ENCODE measurements around the gene ANKRD50.
A peak's percentile ranks its signal among the peaks of the same experiment; 100 is the strongest.

ANKRD50 gene

GRCh38 chr4:124696182-124696581 is 16.4 kb downstream of the ANKRD50 start:
- TF ChIP-seq JUND (IDR thresholded peaks at IDR 0.05; ENCODE audit: low read depth): no peak
- DNase-seq (ENCODE audit: low read depth in 1 of 2, low spot score in 1 of 2): no peak
- in situ Hi-C loops (cut with HindIII; ENCODE audit: low pct_unique_long_range_greater_than_20kb, low sequenced_read_pairs): no loop called here

GRCh38 chr4:124694946-124695598 is 17.5 kb downstream of the ANKRD50 start:
- in situ Hi-C loops (cut with HindIII; ENCODE audit: low pct_unique_long_range_greater_than_20kb, low sequenced_read_pairs): no loop called here
- DNase-seq (ENCODE audit: low read depth in 1 of 2, low spot score in 1 of 2): peak in 1 of 2 experiments; percentile 10
- no peak for TF ChIP-seq JUND (IDR thresholded peaks at IDR 0.05; ENCODE audit: low read depth)

GRCh38 chr4:124694306-124694705 is 18.2 kb downstream of the ANKRD50 start:
- TF ChIP-seq JUND (IDR thresholded peaks at IDR 0.05; ENCODE audit: low read depth): no peak
- in situ Hi-C loops (cut with HindIII; ENCODE audit: low pct_unique_long_range_greater_than_20kb, low sequenced_read_pairs): no loop called here
- DNase-seq (ENCODE audit: low read depth in 1 of 2, low spot score in 1 of 2): peak; percentile 11 to 56

- TF ChIP-seq JUND (IDR thresholded peaks at IDR 0.05; ENCODE audit: low read depth): no peak
- in situ Hi-C loops (cut with HindIII; ENCODE audit: low pct_unique_long_range_greater_than_20kb, low sequenced_read_pairs): no loop called here
- no peak for DNase-seq (ENCODE audit: low read depth in 1 of 2, low spot score in 1 of 2)
These were observed 20.7 kb downstream of the ANKRD50 start for GRCh38 chr4:124691801-124692200.

- in situ Hi-C loops (cut with HindIII; ENCODE audit: low pct_unique_long_range_greater_than_20kb, low sequenced_read_pairs): no loop called here
- no peak for DNase-seq (ENCODE audit: low read depth in 1 of 2, low spot score in 1 of 2)
- no peak for TF ChIP-seq JUND (IDR thresholded peaks at IDR 0.05; ENCODE audit: low read depth)
These were observed 26.3 kb downstream of the ANKRD50 start for GRCh38 chr4:124686279-124686678.

GRCh38 chr4:124685851-124686250 is 26.7 kb downstream of the ANKRD50 start:
- TF ChIP-seq JUND (IDR thresholded peaks at IDR 0.05; ENCODE audit: low read depth): no peak
- in situ Hi-C loops (cut with HindIII; ENCODE audit: low pct_unique_long_range_greater_than_20kb, low sequenced_read_pairs): no loop called here
- DNase-seq (ENCODE audit: low read depth in 1 of 2, low spot score in 1 of 2): no peak

- DNase-seq (ENCODE audit: low read depth in 1 of 2, low spot score in 1 of 2): no peak
- in situ Hi-C loops (cut with HindIII; ENCODE audit: low pct_unique_long_range_greater_than_20kb, low sequenced_read_pairs): no loop called here
- no peak for TF ChIP-seq JUND (IDR thresholded peaks at IDR 0.05; ENCODE audit: low read depth)
These were observed 28.2 kb downstream of the ANKRD50 start for GRCh38 chr4:124684301-124684700.

- in situ Hi-C loops (cut with HindIII; ENCODE audit: low pct_unique_long_range_greater_than_20kb, low sequenced_read_pairs): no loop called here
- no peak for TF ChIP-seq JUND (IDR thresholded peaks at IDR 0.05; ENCODE audit: low read depth)
- no peak for DNase-seq (ENCODE audit: low read depth in 1 of 2, low spot score in 1 of 2)
These were observed 30.1 kb downstream of the ANKRD50 start for GRCh38 chr4:124682384-124682783.

GRCh38 chr4:124666496-124666895 is 46.0 kb downstream of the ANKRD50 start:
- no peak for TF ChIP-seq JUND (IDR thresholded peaks at IDR 0.05; ENCODE audit: low read depth)

GRCh38 chr4:124658795-124659194 is 53.7 kb downstream of the ANKRD50 start:
- in situ Hi-C loops (cut with HindIII; ENCODE audit: low pct_unique_long_range_greater_than_20kb, low sequenced_read_pairs): no loop called here
- no peak for DNase-seq (ENCODE audit: low read depth in 1 of 2, low spot score in 1 of 2)
- TF ChIP-seq JUND (IDR thresholded peaks at IDR 0.05; ENCODE audit: low read depth): no peak

More at GRCh38 chr4:124666496-124666895, 46.0 kb downstream of the ANKRD50 start:
- DNase-seq (ENCODE audit: low read depth in 1 of 2, low spot score in 1 of 2): no peak
- in situ Hi-C loops (cut with HindIII; ENCODE audit: low pct_unique_long_range_greater_than_20kb, low sequenced_read_pairs): no loop called here

- no peak for DNase-seq (ENCODE audit: low read depth in 1 of 2, low spot score in 1 of 2)
- TF ChIP-seq JUND (IDR thresholded peaks at IDR 0.05; ENCODE audit: low read depth): no peak
- in situ Hi-C loops (cut with HindIII; ENCODE audit: low pct_unique_long_range_greater_than_20kb, low sequenced_read_pairs): no loop called here
These were observed 61.9 kb downstream of the ANKRD50 start for GRCh38 chr4:124650614-124651013.

GRCh38 chr4:124647599-124647998 is 64.9 kb downstream of the ANKRD50 start:
- TF ChIP-seq JUND (IDR thresholded peaks at IDR 0.05; ENCODE audit: low read depth): no peak
- in situ Hi-C loops (cut with HindIII; ENCODE audit: low pct_unique_long_range_greater_than_20kb, low sequenced_read_pairs): no loop called here
- no peak for DNase-seq (ENCODE audit: low read depth in 1 of 2, low spot score in 1 of 2)

- in situ Hi-C loops (cut with HindIII; ENCODE audit: low pct_unique_long_range_greater_than_20kb, low sequenced_read_pairs): no loop called here
- no peak for DNase-seq (ENCODE audit: low read depth in 1 of 2, low spot score in 1 of 2)
- no peak for TF ChIP-seq JUND (IDR thresholded peaks at IDR 0.05; ENCODE audit: low read depth)
These were observed 67.9 kb downstream of the ANKRD50 start for GRCh38 chr4:124644621-124645020.

- in situ Hi-C loops (cut with HindIII; ENCODE audit: low pct_unique_long_range_greater_than_20kb, low sequenced_read_pairs): no loop called here
- TF ChIP-seq JUND (IDR thresholded peaks at IDR 0.05; ENCODE audit: low read depth): no peak
- no peak for DNase-seq (ENCODE audit: low read depth in 1 of 2, low spot score in 1 of 2)
These were observed 69.7 kb downstream of the ANKRD50 start for GRCh38 chr4:124642846-124643245.

Data from T47D (cell line).